Spleen (tissue), 11 donors: ENCODE measurements around the gene BCL10. TPM values are rescaled to one million over a fixed set of nuclear protein-coding genes. Genes with fewer than 3 reads are reported as not detected.

Source experiments
- DNase-seq: peaks from one replicate; pipeline ENCODE4 v3.0.0-alpha.2; 2020
- H3K27ac ChIP-seq, 8 donors: fragments of 200-600 bp; sonication (generic) in 7 of 8; 1 replicate in 4 of 8; 2 replicates in 4 of 8; pipeline versions ENCODE4 v1.5.0 to v1.8.0; 2016 to 2021; ENCODE audit warnings: inconsistent platforms in 4 of 8, mild to moderate bottlenecking in 4 of 8, moderate library complexity in 1 of 8
- H3K27me3 ChIP-seq, 7 donors: fragments of 200-600 bp; sonication (generic) in 6 of 7; replicated peaks in 1 of 7; 1 replicate in 4 of 7; 2 replicates in 3 of 7; pipeline versions ENCODE4 v1.5.0 to v1.8.0; 2016 to 2021; ENCODE audit warnings: inconsistent platforms in 3 of 7, mild to moderate bottlenecking in 1 of 7
- H3K36me3 ChIP-seq, 6 donors: fragments of 200-600 bp; sonication (generic) in 5 of 6; 1 replicate in 4 of 6; 2 replicates in 2 of 6; pipeline versions ENCODE4 v1.5.0 to v1.8.0; 2016 to 2021; ENCODE audit warnings: inconsistent platforms in 2 of 6
- H3K4me1 ChIP-seq, 6 donors: fragments of 200-600 bp; sonication (generic) in 5 of 6; 1 replicate in 3 of 6; 2 replicates in 3 of 6; pipeline versions ENCODE4 v1.5.0 to v1.8.0; 2016 to 2021; ENCODE audit warnings: inconsistent platforms in 3 of 6
- H3K4me3 ChIP-seq, 8 donors: fragments of 200-600 bp; sonication (generic) in 7 of 8; 1 replicate in 4 of 8; 2 replicates in 4 of 8; pipeline versions ENCODE4 v1.5.0 to v1.8.0; 2016 to 2021; ENCODE audit warnings: inconsistent platforms in 4 of 8, mild to moderate bottlenecking in 4 of 8, moderate library complexity in 2 of 8
- H3K9me3 ChIP-seq, 8 donors: fragments of 200-600 bp; sonication (generic) in 7 of 8; 1 replicate in 4 of 8; 2 replicates in 4 of 8; pipeline versions ENCODE4 v1.5.0 to v1.8.0; 2016 to 2021; ENCODE audit warnings: inconsistent platforms in 4 of 8
- CTCF ChIP-seq, 11 experiments: fragments of 200-600 bp in 7 of 11; fragments of 450-650 bp in 4 of 11; sonication (generic) in 4 of 11; IDR thresholded peaks in 8 of 11; conservative IDR thresholded peaks in 3 of 11; 1 replicate in 7 of 11; 2 replicates in 4 of 11; pipeline versions ENCODE4 v1.4.0 to v1.8.0; 2016 to 2021; ENCODE audit warnings: antibody characterized with exemption in 11 of 11, inconsistent platforms in 4 of 11, mild to moderate bottlenecking in 1 of 11
- POLR2A ChIP-seq, 3 donors: fragments of 450-650 bp; IDR thresholded peaks; one replicate each; pipeline ENCODE4 v1.5.1; 2017; ENCODE audit warnings: antibody characterized with exemption in 3 of 3, mild to moderate bottlenecking in 1 of 3
- POLR2AphosphoS5 ChIP-seq, 3 donors: sonication (generic); formaldehyde crosslinking; IDR thresholded peaks; one replicate each; pipeline ENCODE4 v1.5.1; 2017; ENCODE audit warnings: antibody characterized with exemption in 3 of 3
- WGBS, 5 donors: extraction: QIAGEN DNeasy Blood & Tissue Kit in 3 of 5; methylation state at CpG; one replicate each; pipeline versions ENCODE4 v1.1.5 to v1.1.7; 2013 to 2018; 5-methylcytosine and 5-hydroxymethylcytosine counted together
- intact Hi-C: fragments of 100-400 bp; cut with DNase I; formaldehyde crosslinking; loops from one replicate; pipeline ENCODE4 v1.15.0; 2023; ENCODE audit warnings: low total_unique reads
- polyA plus RNA-seq, 3 donors: library from polyadenylated mRNA; stranded (reverse); fragments of 200-250 nt; gene quantifications; one replicate each; pipeline ENCODE4 v1.2.1, GENCODE V29; 2013
- total RNA-seq, 7 donors: library from RNA; depleted of rRNA in 3 of 7; stranded (reverse); fragments of >200 nt in 3 of 7; fragmentation: NEBNext Ultra II Directional in 4 of 7; extraction: Animal tissue kit (Norgen Biotek cat#: 25700) in 4 of 7; gene quantifications; one replicate each; pipeline versions ENCODE4 v1.1.0 to v1.2.1, GENCODE V29; 2016 to 2021
- donor health status: healthy with polysubstance abuse.
- donor health status: DM: no; HTN: no; CAD: no; lungs with moderate emphysema.
- donor health status: DM: no; HTN: no; CAD: no.
- donor health status: Bipolar disorder and iron deficiency.
- donor health status: healthy.
- donor health status: DM: no; HTN: no; CAD: no.
- donor health status: DM: yes; HTN: yes; CAD: no.

Gene BCL10
- total and polyA plus RNA-seq, 10 donors = 10.5 to 45.1 (median 33.7) TPM

GRCh38 chr1:85289207-85289847, 12.9 kb upstream of the BCL10 start:
- peak overlapping the region in 2 of 8 donors; percentile 9 to 18 for H3K27ac ChIP-seq
- no peaks in the 10 kb centered on the region for H3K27me3 ChIP-seq
- DNase-seq = no peak
- no peaks in the 10 kb centered on the region for H3K9me3 ChIP-seq
- no peak overlapping the region for H3K4me3 ChIP-seq
- H3K36me3 ChIP-seq = peaks cover 0 to 5% (median 0%) of the 10 kb centered on the region in 6 donors
- peaks cover 0 to 16% (median 0%) of the 10 kb centered on the region in 6 donors for H3K4me1 ChIP-seq
- 83 to 88% (median 85%) methylated on average over 9 of the region's 9 CpGs for WGBS, 5 donors
- intact Hi-C loops = no loop called here
- TF ChIP-seq POLR2A (IDR thresholded peaks at IDR 0.05) = no peak
- TF ChIP-seq CTCF (IDR thresholded peaks at IDR 0.05 in 8 of 11, conservative IDR thresholded peaks at IDR 0.05 in 3 of 11) = no peak
- no peak for TF ChIP-seq POLR2AphosphoS5 (IDR thresholded peaks at IDR 0.05)

GRCh38 chr1:85284202-85284601, 7.8 kb upstream of the BCL10 start:
- Histone ChIP-seq H3K4me3 (no peak overlapping the region), H3K36me3 (peaks cover 0 to 5% (median 0%) of the 10 kb centered on the region in 6 donors), H3K4me1 (peaks cover 0 to 4% (median 3%) of the 10 kb centered on the region in 6 donors), H3K27ac (no peak overlapping the region), H3K27me3 (peaks cover 0 to 7% (median 0%) of the 10 kb centered on the region in 7 donors), H3K9me3 (no peaks in the 10 kb centered on the region)
- intact Hi-C loops = no loop called here
- WGBS, 5 donors = 93 to 100% (median 96%) methylated on average over 1 to 2 of the region's 2 CpGs
- DNase-seq = no peak
- TF ChIP-seq POLR2AphosphoS5 (IDR thresholded peaks at IDR 0.05) (no peak), CTCF (IDR thresholded peaks at IDR 0.05 in 8 of 11, conservative IDR thresholded peaks at IDR 0.05 in 3 of 11) (no peak), POLR2A (IDR thresholded peaks at IDR 0.05) (no peak)

- Histone ChIP-seq H3K27me3 (peaks cover 0 to 7% (median 0%) of the 10 kb centered on the region in 7 donors), H3K36me3 (peaks cover 0 to 5% (median 0%) of the 10 kb centered on the region in 6 donors), H3K27ac (no peak overlapping the region), H3K4me3 (no peak overlapping the region), H3K4me1 (peaks cover 0 to 9% (median 7%) of the 10 kb centered on the region in 6 donors), H3K9me3 (no peaks in the 10 kb centered on the region)
- TF ChIP-seq POLR2AphosphoS5 (IDR thresholded peaks at IDR 0.05) (no peak), CTCF (IDR thresholded peaks at IDR 0.05 in 8 of 11, conservative IDR thresholded peaks at IDR 0.05 in 3 of 11) (no peak), POLR2A (IDR thresholded peaks at IDR 0.05) (no peak)
- no peak for DNase-seq
- WGBS, 5 donors = 75 to 93% (median 89%) methylated on average over 8 to 11 of the region's 11 CpGs
- intact Hi-C loops = no loop called here
Observed at GRCh38 chr1:85283475-85284199, 7.2 kb upstream of the BCL10 start.

- no peaks in the 10 kb centered on the region for H3K9me3 ChIP-seq
- TF ChIP-seq POLR2AphosphoS5 (IDR thresholded peaks at IDR 0.05) (no peak), POLR2A (IDR thresholded peaks at IDR 0.05) (no peak), CTCF (IDR thresholded peaks at IDR 0.05 in 8 of 11, conservative IDR thresholded peaks at IDR 0.05 in 3 of 11) (no peak)
- no peak for DNase-seq
- no peak overlapping the region for H3K27ac ChIP-seq
- no peak overlapping the region for H3K4me3 ChIP-seq
- peaks cover under 1 to 22% (median 11%) of the 10 kb centered on the region in 6 donors for H3K4me1 ChIP-seq
- intact Hi-C loops = no loop called here
- 76 to 100% (median 92%) methylated on average over 1 of the region's 1 CpG for WGBS, 5 donors
- H3K36me3 ChIP-seq = peaks cover 0 to 5% (median 0%) of the 10 kb centered on the region in 6 donors
- peaks cover 0 to 7% (median 0%) of the 10 kb centered on the region in 7 donors for H3K27me3 ChIP-seq
Observed at GRCh38 chr1:85282424-85282823, 6.0 kb upstream of the BCL10 start.
